CD4-positive, alpha-beta memory T cell (primary cell): ENCODE results near the gene RETNLB. TPM values are rescaled to one million over a fixed set of nuclear protein-coding genes. Genes with fewer than 3 reads are reported as not detected.

Source experiments
- CTCF ChIA-PET: fragments of 350-600 bp; sonication (Branson Sonifier 250); formaldehyde crosslinking; loops from one replicate; lab custom pipeline; 2021; ENCODE audit warnings: inconsistent platforms; ENCODE audit not compliant: partially characterized antibody; lab: Charles Lee
- POLR2A ChIA-PET: fragments of 350-600 bp; sonication (Branson Sonifier 250); formaldehyde crosslinking; loops from one replicate; lab custom pipeline; 2021; ENCODE audit not compliant: partially characterized antibody; lab: Charles Lee
- DNase-seq, 5 donors: peaks; one replicate each; pipeline versions ENCODE4 v3.0.0 to v3.0.0-alpha.2; 2020 to 2022; ENCODE audit warnings: mixed read lengths in 1 of 5
- H3K27ac ChIP-seq: one replicate; pipeline ENCODE4 v1.7.0; 2013; ENCODE audit warnings: low read depth, low read length
- H3K27me3 ChIP-seq: 2 replicates; pipeline ENCODE4 v1.7.0; 2013; ENCODE audit warnings: mild to moderate bottlenecking, low read length, moderate library complexity; ENCODE audit not compliant: insufficient read depth
- H3K36me3 ChIP-seq: 2 replicates; pipeline ENCODE4 v1.7.0; 2013; ENCODE audit warnings: mild to moderate bottlenecking, low read length, moderate library complexity; ENCODE audit not compliant: insufficient read depth
- H3K4me1 ChIP-seq: 2 replicates; pipeline ENCODE4 v1.7.0; 2013; ENCODE audit warnings: mild to moderate bottlenecking, low read length, moderate library complexity; ENCODE audit not compliant: insufficient read depth
- H3K4me3 ChIP-seq, 2 donors: one replicate each; pipeline ENCODE4 v1.7.0; 2013; ENCODE audit warnings: low read length in 2 of 2, mild to moderate bottlenecking in 1 of 2
- H3K9me3 ChIP-seq, 2 donors: one replicate each; pipeline ENCODE4 v1.7.0; 2013; ENCODE audit warnings: low read length in 2 of 2, control low read depth in 1 of 2; ENCODE audit not compliant: control insufficient read depth in 1 of 2
- H3K27ac Mint-ChIP-seq, 7 donors: one replicate each; pipeline ENCODE4 v1.8.0; 2020 to 2021; ENCODE audit warnings: mixed read lengths in 7 of 7, mild to moderate bottlenecking in 6 of 7, inconsistent platforms in 3 of 7, moderate library complexity in 3 of 7
- H3K27me3 Mint-ChIP-seq, 2 donors: one replicate each; pipeline ENCODE4 v1.8.0; 2020 to 2021; ENCODE audit warnings: mixed read lengths in 2 of 2
- H3K36me3 Mint-ChIP-seq, 2 donors: one replicate each; pipeline ENCODE4 v1.8.0; 2020 to 2021; ENCODE audit warnings: mixed read lengths in 2 of 2, inconsistent platforms in 1 of 2, mild to moderate bottlenecking in 1 of 2
- H3K4me1 Mint-ChIP-seq, 4 donors: one replicate each; pipeline ENCODE4 v1.8.0; 2020 to 2021; ENCODE audit warnings: mixed read lengths in 4 of 4, mild to moderate bottlenecking in 1 of 4
- H3K4me3 Mint-ChIP-seq, 8 donors: one replicate each; pipeline ENCODE4 v1.8.0; 2020 to 2021; ENCODE audit warnings: mixed read lengths in 8 of 8, mild to moderate bottlenecking in 7 of 8, moderate library complexity in 6 of 8, inconsistent platforms in 3 of 8
- H3K9me3 Mint-ChIP-seq, 8 donors: one replicate each; pipeline ENCODE4 v1.8.0; 2020 to 2021; ENCODE audit warnings: mixed read lengths in 8 of 8, mild to moderate bottlenecking in 5 of 8, inconsistent platforms in 3 of 8, moderate library complexity in 1 of 8
- intact Hi-C: fragments of 100-400 bp; cut with micrococcal nuclease; formaldehyde crosslinking; loops from one replicate; pipeline ENCODE4 v1.15.1; 2023
- polyA plus RNA-seq, 2 donors: library from polyadenylated mRNA; unstranded; fragments of 300-500 nt; fragmentation: Illumina TruSeq; gene quantifications; one replicate each; pipeline ENCODE4 v1.2.3, GENCODE V29; 2021
- total RNA-seq, 2 experiments: library from RNA; stranded (reverse); gene quantifications; one replicate each; pipeline ENCODE4 v1.2.3, GENCODE V29; 2021

RETNLB gene
- total and polyA plus RNA-seq, 4 experiments from 2014 or later = not detected

DNA sequence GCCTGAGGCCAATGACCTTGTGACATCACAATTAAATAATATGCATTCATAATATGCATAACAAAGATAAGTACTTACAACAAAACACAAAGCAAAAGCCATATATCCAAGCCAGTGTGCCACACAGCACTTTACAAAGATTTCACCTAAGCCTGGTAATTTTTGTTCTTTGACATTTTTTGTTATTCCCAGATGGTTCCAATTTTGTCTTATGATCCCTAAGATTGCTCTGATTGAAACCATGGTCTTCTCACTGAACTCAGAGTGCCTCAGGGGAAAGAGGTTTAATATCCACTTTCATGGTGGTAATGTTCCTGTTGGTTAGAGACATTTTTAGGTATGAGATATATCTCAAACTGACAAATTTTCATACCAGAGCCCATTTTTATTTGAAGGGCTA is 29.1 kb downstream of the RETNLB start:
- intact Hi-C loops = no loop called here
- Histone ChIP-seq H3K9me3 (no peaks in the 10 kb centered on the region), H3K36me3 (no peaks in the 10 kb centered on the region), H3K4me1 (no peaks in the 10 kb centered on the region), H3K27ac (no peak overlapping the region), H3K4me3 (no peak overlapping the region), H3K27me3 (no peaks in the 10 kb centered on the region)
- Mint-ChIP-seq H3K27me3 (no peaks in the 10 kb centered on the region), H3K4me1 (peaks cover 0 to 3% (median 0%) of the 10 kb centered on the region in 4 donors), H3K9me3 (peaks cover 0 to 1% (median 0%) of the 10 kb centered on the region in 8 donors), H3K4me3 (no peak overlapping the region), H3K27ac (no peak overlapping the region), H3K36me3 (no peaks in the 10 kb centered on the region)
- POLR2A ChIA-PET = no interaction called here
- CTCF ChIA-PET = no interaction called here
- DNase-seq = no peak

GRCh38 chr3:108724101-108724500 is 33.1 kb downstream of the RETNLB start:
- H3K27ac Mint-ChIP-seq = no peak overlapping the region
- peaks cover 0 to 6% (median 1%) of the 10 kb centered on the region in 4 donors for H3K4me1 Mint-ChIP-seq
- H3K27me3 Mint-ChIP-seq = no peaks in the 10 kb centered on the region
- no peak overlapping the region for H3K4me3 Mint-ChIP-seq
- Histone ChIP-seq H3K9me3 (no peaks in the 10 kb centered on the region), H3K4me3 (no peak overlapping the region), H3K27ac (no peak overlapping the region), H3K4me1 (no peaks in the 10 kb centered on the region), H3K36me3 (no peaks in the 10 kb centered on the region), H3K27me3 (no peaks in the 10 kb centered on the region)
- H3K36me3 Mint-ChIP-seq = no peaks in the 10 kb centered on the region
- peaks cover 0 to 3% (median under 1%) of the 10 kb centered on the region in 8 donors for H3K9me3 Mint-ChIP-seq
- no peak for DNase-seq
- POLR2A ChIA-PET = no interaction called here
- intact Hi-C loops = no loop called here
- CTCF ChIA-PET = no interaction called here

GRCh38 chr3:108722724-108723123 is 34.5 kb downstream of the RETNLB start:
- peaks cover 0 to 3% (median 0%) of the 10 kb centered on the region in 8 donors for H3K9me3 Mint-ChIP-seq
- H3K27me3 ChIP-seq = no peaks in the 10 kb centered on the region
- intact Hi-C loops = no loop called here
- peak overlapping the region in 1 of 7 donors; percentile 48 for H3K27ac Mint-ChIP-seq
- no peak overlapping the region for H3K4me3 Mint-ChIP-seq
- no peaks in the 10 kb centered on the region for H3K9me3 ChIP-seq
- no peaks in the 10 kb centered on the region for H3K27me3 Mint-ChIP-seq
- CTCF ChIA-PET = no interaction called here
- POLR2A ChIA-PET = no interaction called here
- H3K36me3 Mint-ChIP-seq = no peaks in the 10 kb centered on the region
- H3K4me1 Mint-ChIP-seq = peaks cover 0 to 6% (median 2%) of the 10 kb centered on the region in 4 donors
- no peak overlapping the region for H3K27ac ChIP-seq
- no peak for DNase-seq
- no peaks in the 10 kb centered on the region for H3K36me3 ChIP-seq
- no peaks in the 10 kb centered on the region for H3K4me1 ChIP-seq
- no peak overlapping the region for H3K4me3 ChIP-seq

DNA sequence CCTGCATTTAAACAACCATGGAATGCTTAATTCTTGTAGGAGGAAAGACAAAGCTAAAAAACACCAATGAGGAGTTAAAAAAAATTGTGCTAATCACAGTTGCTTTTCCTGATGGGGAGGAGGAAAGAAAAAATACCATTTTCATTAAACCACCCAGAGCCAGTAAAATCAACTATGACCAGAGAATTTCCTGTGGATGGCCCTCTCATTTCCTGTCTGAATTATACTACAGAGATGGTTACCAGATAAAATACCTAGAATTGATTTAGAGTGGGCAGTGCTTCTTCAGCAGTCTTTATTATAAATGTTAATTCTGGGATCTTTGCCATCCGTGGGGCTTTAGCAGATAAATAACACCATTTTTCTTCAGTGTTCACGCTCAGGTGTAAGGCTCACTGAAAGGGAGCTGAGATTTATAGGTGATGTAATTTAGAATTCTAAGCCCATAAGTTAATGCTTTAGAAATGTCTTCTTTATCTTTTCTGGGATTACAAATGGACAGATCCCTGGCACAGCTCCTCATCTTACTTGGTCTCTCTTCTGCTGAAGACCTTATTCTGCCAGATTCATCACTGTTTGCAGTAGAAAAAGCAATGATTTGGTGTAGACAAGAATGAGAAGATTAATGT is 37.9 kb downstream of the RETNLB start:
- ChIA-PET POLR2A (no interaction called here), CTCF (no interaction called here)
- Histone ChIP-seq H3K36me3 (no peaks in the 10 kb centered on the region), H3K4me3 (no peak overlapping the region), H3K4me1 (no peaks in the 10 kb centered on the region), H3K27ac (no peak overlapping the region), H3K9me3 (no peaks in the 10 kb centered on the region), H3K27me3 (no peaks in the 10 kb centered on the region)
- Mint-ChIP-seq H3K4me1 (peaks cover 0 to 6% (median 2%) of the 10 kb centered on the region in 4 donors), H3K27me3 (no peaks in the 10 kb centered on the region), H3K36me3 (no peaks in the 10 kb centered on the region), H3K27ac (no peak overlapping the region), H3K4me3 (no peak overlapping the region), H3K9me3 (peaks cover 0 to 3% (median 0%) of the 10 kb centered on the region in 8 donors)
- DNase-seq = no peak
- intact Hi-C loops = no loop called here

DNA sequence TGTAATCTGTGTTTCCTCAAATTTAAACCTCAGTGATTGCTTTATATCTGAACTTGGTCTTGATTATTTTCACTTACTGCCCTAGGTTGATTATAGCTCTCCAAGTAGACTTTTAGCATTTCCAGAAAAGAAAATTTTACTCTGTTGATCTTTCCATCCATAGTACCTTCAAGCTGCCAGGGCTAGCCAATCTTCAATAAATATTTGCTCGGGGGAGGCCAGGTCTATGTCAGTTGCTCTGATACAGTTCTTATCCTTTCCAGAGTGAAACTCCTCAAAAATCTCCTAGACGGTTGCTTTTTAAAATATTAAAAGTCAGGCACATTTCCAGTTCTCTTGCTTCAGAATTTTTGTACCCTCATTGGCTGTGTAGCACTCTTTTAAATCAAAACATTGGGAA is 38.8 kb downstream of the RETNLB start:
- no peaks in the 10 kb centered on the region for H3K9me3 ChIP-seq
- H3K27ac Mint-ChIP-seq = no peak overlapping the region
- H3K27me3 Mint-ChIP-seq = no peaks in the 10 kb centered on the region
- peaks cover 0 to 4% (median 3%) of the 10 kb centered on the region in 4 donors for H3K4me1 Mint-ChIP-seq
- ChIA-PET POLR2A (no interaction called here), CTCF (no interaction called here)
- H3K9me3 Mint-ChIP-seq = peaks cover 0 to 3% (median 0%) of the 10 kb centered on the region in 8 donors
- H3K27ac ChIP-seq = no peak overlapping the region
- H3K27me3 ChIP-seq = no peaks in the 10 kb centered on the region
- H3K4me1 ChIP-seq = no peaks in the 10 kb centered on the region
- intact Hi-C loops = no loop called here
- no peaks in the 10 kb centered on the region for H3K36me3 Mint-ChIP-seq
- H3K4me3 ChIP-seq = no peak overlapping the region
- no peak overlapping the region for H3K4me3 Mint-ChIP-seq
- no peak for DNase-seq
- no peaks in the 10 kb centered on the region for H3K36me3 ChIP-seq

- POLR2A ChIA-PET = no interaction called here
- Mint-ChIP-seq H3K4me3 (no peak overlapping the region), H3K36me3 (peaks cover 0 to 4% of the 10 kb centered on the region in 2 donors), H3K27me3 (peaks cover 0 to 2% of the 10 kb centered on the region in 2 donors), H3K9me3 (peaks cover 0 to 3% (median 0%) of the 10 kb centered on the region in 8 donors), H3K4me1 (peaks cover 0 to 4% (median 0%) of the 10 kb centered on the region in 4 donors), H3K27ac (no peak overlapping the region)
- Histone ChIP-seq H3K4me1 (no peaks in the 10 kb centered on the region), H3K27ac (no peak overlapping the region), H3K36me3 (no peaks in the 10 kb centered on the region), H3K9me3 (no peaks in the 10 kb centered on the region), H3K27me3 (no peaks in the 10 kb centered on the region), H3K4me3 (no peak overlapping the region)
- CTCF ChIA-PET = no interaction called here
- intact Hi-C loops = no loop called here
- no peak for DNase-seq
These were observed 43.4 kb downstream of the RETNLB start for GRCh38 chr3:108713816-108714215.

GRCh38 chr3:108713009-108713516 is 44.1 kb downstream of the RETNLB start:
- H3K9me3 ChIP-seq = no peaks in the 10 kb centered on the region
- Mint-ChIP-seq H3K9me3 (peaks cover 0 to 3% (median 0%) of the 10 kb centered on the region in 8 donors), H3K27me3 (peaks cover 0 to 2% of the 10 kb centered on the region in 2 donors), H3K36me3 (peaks cover 0 to 4% of the 10 kb centered on the region in 2 donors), H3K4me1 (peaks cover 0 to 4% (median 0%) of the 10 kb centered on the region in 4 donors), H3K27ac (peak overlapping the region in 2 of 7 donors; percentile 14 to 32), H3K4me3 (no peak overlapping the region)
- intact Hi-C loops = no loop called here
- no peak overlapping the region for H3K4me3 ChIP-seq
- H3K36me3 ChIP-seq = no peaks in the 10 kb centered on the region
- H3K4me1 ChIP-seq = no peaks in the 10 kb centered on the region
- no peaks in the 10 kb centered on the region for H3K27me3 ChIP-seq
- DNase-seq = no peak
- ChIA-PET POLR2A (no interaction called here), CTCF (no interaction called here)
- H3K27ac ChIP-seq = no peak overlapping the region
